Stimulated activated CD4-positive, alpha-beta T cell treated with anti-CD3 and anti-CD28 coated beads, Interleukin-15, amount 100 ng/mL, for 48 hours (primary cell): ENCODE measurements around the gene IL1RAPL2.
"Not testable (repeated sequence)": the region's sequence is repeated elsewhere in the genome, so short reads cannot be mapped to it uniquely, and the experiment has no call there.

Experiments
- DNase-seq, 2 donors: peaks; one replicate each; pipeline ENCODE4 v3.0.0-alpha.2; 2020; ENCODE audit warnings: low read depth in 2 of 2

Gene IL1RAPL2

DNA sequence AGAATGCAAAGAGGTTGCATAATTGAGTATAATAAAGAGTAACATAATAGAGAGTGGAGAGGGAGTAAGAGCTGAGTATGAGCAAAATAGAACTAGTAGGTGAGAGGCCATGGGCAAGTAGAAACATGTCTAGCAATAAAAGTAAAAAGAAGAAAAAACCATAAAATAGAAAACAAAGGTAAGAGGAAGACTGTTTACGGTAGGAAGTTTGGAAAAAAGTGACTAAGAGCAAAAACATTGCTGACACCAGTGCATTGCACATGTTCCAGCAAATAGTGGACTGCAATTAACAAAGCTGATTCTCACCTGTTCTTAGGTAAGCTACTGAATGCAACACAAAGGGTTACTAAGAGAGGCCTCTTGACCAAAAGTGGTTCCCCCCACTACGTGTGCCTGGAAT lies 451.6 kb downstream of the IL1RAPL2 start:
- no peak for DNase-seq

DNA sequence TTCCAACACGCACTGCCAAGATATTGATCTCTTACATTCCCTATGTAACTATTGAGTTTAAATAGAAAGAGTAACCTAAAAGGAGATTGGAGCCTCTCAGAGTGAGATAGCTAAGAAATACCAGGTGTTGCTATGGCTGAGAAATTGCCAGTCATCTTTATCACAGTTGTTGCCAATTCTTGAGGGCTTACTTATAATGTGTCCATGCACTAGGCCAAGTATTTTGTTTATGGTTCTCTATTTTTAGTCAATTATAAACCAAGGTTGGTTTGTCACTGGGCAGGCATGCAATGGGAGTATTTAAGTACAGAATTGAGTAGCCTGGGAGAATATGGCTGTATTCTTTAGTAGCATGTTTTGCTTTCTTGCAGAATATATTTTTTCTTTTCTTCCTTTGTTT lies 452.9 kb downstream of the IL1RAPL2 start:
- DNase-seq = no peak

DNA sequence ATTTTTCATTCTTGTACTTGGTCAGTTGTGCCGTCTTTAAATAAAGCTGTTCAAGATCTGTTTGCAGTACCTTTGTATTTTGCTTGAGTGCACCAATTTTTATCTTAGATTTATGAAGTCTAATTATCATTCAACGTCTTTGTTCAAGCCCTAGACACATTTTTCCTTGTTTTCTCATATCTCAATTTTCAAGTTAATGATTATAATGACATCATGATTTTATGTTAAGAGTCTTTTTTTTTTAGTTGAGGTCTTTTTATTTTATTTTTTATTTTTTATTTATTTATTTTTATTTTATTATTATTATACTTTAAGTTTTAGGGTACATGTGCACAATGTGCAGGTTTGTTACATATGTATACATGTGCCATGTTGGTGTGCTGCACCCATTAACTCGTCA lies 463.0 kb downstream of the IL1RAPL2 start:
- DNase-seq = not testable (repeated sequence)

DNA sequence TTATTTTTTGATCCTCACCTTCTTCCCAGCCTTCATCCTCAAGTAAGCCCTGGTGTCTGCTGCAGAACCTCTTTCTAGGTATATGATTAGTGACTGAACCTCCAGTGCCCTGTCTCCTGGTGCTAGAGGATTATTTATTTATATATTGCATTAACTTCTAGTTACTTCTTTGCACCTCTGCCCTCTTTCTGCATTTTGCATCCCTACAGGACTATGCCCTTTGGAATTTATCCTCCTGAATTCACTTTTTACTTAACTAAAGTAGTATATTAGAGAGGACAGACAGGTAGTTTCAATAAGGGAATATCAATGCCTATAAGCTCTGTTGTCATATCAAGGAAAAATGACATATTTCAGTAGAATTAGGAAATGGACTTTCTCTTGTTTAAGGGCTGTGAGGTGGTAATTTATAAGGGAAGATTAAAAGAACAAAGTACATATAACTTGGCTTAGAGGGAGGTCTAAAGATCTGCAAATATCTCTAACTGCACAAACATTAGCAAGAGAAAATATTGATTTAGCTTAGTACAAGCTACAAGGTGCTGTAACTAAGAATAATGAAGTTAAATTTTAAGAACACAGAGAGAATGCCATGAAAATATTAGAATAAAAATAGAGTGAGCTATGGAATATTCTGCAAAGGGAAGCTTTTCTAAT lies 472.8 kb downstream of the IL1RAPL2 start:
- DNase-seq = no peak

DNA sequence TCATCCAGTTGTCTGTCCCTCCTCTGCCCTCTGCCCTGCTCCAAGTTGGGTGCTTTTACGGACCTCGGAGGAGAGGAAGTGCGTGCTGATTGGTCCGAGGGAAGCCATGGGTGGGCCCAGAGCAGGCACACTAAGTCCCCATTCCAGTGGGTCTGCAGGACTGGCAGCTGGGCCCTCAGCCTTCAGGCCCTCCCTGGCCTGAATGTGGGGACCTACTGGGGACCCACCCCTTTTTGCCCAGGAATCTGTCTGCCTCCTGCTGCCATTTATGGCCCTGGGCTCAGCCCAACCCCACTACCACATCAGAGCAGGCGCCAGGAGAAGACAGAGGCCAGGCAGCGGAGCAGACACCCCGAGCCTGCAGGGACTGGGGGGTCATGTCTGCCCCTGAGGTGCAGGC lies 484.9 kb downstream of the IL1RAPL2 start:
- DNase-seq = no peak

DNA sequence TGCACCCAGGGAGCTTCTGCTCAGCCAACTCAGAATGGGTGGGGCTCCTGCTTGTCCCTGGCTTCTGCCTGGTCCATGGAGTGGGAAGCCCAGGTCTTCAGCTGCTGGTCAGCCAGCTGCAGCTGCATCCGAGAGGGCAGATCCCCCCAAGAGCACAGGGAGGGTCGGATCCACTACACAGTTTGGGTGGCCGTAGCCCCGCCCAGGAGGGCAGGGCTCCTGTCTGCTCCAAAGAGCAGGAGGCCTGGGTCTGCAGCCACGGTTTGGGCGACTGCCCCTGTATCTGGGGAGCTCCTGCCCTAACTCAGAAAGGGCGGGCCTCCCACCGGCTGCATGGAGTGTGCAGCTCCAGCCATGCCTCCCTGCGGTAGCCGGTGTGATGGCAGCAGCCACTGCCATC lies 485.4 kb downstream of the IL1RAPL2 start:
- DNase-seq = no peak

DNA sequence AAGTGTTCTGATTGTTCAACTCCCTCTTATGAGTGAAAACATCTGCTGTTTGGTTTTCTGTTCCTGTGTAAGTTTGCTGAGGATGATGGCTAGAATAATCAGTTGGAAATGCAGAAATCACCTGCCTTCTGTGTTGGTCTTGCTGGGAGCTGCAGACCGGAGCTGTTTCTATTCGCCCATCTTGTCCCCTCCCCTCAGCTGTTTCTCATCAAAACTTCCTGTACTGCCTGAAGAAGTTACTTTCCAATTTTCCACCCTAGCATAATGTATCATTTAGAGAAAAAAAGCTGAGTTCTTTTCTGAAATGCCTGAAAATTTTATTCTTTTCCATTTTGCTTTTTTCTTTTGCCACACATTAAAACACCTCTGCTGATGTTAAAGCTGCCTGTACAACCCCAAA lies 486.9 kb downstream of the IL1RAPL2 start:
- DNase-seq = no peak

DNA sequence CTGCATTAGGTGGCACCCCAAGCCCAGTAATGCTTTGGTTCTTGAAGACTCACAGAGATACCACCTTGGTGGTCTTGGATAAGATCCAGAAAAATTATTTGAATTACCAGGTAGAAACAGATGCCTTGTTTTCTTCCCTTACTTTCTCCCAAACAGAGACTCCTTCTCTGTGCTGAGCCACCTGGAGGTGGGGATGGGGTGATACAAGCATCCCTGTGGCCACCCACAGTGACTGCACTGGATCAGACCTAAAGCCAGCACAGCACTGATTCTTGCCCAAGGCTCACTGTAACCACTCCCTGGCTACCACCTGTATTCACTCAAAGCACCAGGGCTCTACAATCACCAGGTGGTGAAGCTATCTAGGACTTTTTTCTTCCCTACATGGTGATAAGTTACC lies 497.7 kb downstream of the IL1RAPL2 start:
- no peak for DNase-seq

DNA sequence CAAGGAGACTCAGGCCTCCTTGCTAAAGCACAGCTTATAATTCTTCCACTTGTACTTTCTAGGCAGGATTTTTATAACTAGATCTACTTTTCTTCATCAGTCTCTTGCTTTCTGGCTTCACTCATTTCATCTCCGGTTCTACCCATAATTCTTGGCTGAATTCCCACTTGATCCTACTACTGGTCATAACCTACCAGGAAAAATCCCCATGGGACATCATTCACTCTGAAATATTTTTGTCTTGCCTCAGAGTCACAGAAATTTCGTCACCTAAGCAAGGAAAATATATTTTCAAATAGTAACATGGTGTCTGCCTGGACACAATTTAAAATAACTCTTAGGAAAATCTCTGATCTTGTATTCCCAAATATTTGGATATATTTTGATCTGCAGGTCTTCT lies 532.2 kb downstream of the IL1RAPL2 start:
- no peak for DNase-seq

DNA sequence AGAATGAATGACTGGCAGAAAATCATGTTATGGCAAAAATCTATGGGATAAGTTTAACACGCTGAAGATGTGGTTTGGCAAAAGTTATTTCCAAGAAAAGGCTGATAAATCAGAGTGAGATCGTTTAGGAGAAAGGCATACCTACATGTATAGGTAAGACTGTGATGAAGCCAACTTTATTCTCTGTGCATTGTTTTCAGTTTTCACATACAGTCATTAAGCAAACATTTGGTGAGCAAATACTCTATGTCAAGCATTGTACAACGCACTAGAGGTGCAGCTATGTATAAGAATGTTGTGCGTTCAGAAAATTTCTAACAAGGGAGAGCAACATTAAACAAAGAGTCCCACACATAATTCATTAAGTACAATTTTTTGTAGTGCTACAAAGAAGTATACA lies 532.8 kb downstream of the IL1RAPL2 start:
- no peak for DNase-seq

DNA sequence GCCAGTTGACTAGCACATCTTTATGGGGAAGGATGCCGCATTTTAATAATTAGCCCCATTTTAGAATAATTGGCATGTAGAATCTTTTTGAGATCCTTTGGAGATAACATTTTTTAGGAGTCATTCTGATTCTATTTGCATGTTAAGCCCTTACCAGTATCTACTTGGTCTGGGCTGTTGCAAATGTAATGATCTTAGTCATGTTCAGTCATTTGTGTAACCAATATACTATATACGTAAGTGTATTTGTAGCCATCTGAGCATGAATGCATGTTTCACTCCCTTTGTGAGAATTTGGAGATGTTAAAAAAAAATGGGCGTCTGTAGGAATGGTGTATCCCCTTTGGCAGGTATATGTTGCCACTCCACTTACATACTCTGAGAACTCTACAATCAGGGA lies 535.4 kb downstream of the IL1RAPL2 start:
- DNase-seq = no peak

DNA sequence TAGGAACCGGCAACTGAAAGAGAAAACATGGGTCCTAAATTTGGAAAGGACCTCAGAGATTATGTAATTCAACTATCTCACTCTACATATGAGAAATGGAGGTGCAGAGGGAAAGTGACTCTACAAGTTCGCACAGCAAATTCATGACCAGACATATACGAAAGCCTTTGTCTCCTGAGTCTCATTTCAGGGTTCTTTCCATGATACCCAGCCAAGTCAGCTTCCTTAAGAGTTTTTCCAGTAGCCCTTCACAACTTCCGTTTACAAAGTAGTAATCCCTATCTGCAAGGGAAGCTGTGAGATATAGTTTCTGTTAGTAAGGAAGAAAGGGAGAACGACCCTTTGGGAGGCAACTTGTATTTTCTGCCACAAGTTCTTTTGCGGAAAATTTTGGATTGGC lies 543.9 kb downstream of the IL1RAPL2 start:
- no peak for DNase-seq

DNA sequence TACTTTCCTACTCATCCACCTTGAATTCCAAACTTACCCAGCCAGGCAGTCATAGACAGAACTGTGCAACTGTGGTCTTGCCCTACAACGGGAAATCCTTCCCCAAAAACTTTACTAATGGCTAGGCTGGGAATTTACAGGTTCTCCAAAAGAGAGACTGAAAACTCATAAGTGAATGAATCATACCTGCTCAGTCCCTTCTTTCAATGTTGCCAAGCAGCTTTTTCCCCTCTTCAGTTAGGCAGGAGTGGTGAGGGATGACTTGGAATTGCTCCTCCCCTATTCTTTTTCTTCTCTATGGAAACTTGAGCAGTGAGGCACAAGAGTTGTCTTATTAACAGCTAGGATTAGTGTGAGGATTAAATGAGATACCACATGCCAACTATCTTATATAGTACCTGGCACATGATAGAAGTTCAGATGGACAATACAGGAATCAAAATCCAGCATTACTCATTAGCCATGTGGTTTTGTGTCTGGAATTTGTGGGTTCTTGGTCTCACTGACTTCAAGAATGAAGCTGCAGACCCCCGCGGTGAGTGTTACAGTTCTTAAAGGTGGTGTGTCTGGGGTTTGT lies 548.6 kb downstream of the IL1RAPL2 start:
- DNase-seq = no peak

DNA sequence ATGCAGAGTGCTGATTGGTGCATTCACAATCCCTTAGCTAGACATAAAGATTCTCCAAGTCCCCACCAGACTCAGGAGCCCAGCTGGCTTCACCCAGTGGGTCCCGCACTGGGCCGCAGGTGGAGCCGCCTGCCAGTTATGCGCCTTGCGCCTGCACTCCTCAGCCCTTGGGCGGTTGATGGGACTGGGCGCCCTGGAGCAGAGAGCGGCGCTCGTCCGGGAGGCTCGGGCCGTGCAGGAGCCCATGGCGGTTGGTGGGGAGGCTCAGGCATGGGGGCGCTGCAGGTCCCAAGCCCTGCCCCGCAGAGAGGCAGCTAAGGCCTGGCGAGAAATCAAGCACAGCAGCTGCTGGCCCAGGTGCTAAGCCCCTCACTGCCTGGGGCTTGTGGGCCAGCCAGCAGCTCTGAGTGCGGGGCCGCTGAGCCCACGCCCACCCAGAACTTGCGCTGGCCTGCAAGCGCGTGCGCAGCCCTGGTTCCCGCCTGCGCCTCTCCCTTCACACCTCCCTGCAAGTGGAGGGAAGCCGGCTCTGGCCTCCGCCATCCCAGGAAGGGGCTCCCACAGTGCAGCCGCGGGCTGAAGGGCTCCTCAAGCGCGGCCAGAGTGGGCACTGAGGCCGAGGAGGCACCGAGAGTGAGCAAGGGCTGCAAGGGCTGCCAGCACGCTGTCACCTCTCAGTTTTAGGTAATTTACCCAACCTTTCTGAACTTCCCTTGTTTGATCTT lies 549.8 kb downstream of the IL1RAPL2 start:
- DNase-seq = not testable (repeated sequence)

DNA sequence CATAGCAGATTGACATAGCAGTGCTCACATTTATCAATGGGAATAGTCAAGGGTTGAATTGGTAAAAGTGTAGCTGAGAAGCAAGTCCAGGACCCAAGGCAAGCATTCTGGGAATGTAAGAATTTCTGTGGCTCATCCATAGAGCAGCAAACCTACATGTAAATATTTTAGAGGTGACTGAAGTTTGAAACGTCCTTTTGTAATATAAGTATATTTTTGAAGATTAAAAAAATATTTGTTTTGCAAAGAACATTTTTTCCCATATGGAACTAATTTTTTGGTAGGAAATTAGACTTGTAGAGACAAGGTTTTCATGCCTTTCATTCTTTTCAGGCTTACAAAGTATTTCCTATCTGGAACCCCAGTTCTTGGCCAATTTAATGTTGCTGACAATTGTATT lies 550.5 kb downstream of the IL1RAPL2 start:
- no peak for DNase-seq

DNA sequence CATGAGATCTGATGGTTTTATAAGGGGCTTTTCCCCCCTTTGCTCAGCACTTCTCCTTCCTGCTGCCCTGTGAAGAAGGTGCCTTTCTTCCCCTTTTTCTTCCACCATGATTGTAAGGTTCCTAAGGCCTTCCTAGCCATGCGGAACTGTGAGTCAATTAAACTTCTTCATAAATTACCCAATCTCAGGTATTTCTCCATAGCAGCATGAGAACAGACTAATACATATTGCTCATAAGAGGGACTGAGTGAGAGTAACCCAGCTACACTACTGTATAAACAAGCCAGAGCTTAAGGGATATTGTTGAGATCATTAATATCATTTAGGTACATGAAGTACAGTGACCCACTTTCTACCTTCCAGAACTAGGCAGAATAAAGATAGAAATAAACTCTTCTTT lies 551.6 kb downstream of the IL1RAPL2 start:
- DNase-seq = no peak

DNA sequence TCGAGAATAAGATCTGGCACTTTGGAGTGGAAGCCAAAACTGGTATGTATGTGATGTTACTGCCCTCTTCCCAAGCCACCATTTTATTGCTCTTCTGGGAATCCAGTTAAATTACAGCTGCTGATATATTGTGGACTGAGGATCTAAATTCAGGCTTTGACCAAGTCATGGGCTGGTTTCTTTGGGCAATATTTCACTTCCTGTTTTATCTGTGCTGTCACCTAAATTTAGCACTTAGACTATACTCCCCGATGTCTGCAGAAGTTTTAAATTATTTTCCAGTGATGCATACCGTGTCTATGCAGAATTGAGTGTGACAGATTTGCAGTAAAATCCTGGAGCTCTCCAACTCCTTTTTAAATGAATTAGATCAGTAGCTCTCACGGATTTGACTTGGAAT lies 554.5 kb downstream of the IL1RAPL2 start:
- DNase-seq = no peak

DNA sequence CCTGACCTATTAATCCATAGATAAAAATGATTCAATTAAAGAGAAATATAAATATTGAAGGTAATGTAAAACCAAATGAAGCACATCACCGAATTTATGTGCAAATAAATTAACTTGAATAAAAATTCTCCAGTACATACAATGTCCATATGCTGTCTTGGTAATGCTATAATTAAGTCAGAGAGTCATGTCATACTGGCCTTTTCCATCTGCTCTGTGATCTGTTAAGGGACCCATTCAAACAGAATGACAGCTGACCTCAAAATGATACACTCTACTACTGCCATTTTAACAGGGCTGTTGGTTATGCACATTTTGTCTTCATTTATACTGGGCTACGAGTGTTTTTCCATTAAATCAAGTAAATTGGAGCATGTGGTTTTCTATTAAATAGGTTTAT lies 555.2 kb downstream of the IL1RAPL2 start:
- no peak for DNase-seq

DNA sequence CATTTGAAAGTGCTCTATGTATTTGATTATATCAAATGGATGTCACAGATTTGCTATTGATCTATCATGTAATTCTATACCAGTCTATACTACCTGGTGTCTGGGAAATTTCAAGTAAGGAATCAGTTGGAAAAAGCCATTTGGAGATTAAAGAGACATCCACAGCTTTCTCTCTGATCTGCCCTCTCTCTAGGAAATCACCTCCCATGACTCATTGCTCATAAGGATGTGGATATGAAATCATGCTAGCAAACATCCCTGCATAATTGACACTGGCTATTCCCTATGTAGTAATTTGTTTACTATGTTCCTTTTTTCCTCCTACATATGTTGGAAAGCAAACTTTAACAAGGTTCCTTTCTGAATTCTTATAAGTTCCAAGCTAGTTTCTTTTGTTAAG lies 560.2 kb downstream of the IL1RAPL2 start:
- DNase-seq = no peak

DNA sequence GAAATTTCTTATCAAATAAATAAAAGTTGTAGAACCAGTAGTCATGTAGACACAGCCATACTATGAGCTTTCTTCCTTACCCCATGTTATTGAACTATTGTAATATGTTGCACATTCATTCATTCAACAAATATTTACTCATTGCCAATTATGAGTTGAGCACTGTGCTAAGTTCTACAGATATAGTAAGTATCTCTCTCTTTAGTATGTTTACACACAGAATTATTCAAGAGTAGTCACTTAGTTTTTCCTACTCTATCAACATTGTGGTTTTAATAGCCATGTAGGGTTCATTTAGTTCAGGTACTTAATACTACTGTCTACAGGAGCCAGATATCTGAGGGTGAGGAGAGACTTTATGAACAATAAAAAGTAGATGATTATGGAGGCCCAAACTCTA lies 568.3 kb downstream of the IL1RAPL2 start:
- no peak for DNase-seq

DNA sequence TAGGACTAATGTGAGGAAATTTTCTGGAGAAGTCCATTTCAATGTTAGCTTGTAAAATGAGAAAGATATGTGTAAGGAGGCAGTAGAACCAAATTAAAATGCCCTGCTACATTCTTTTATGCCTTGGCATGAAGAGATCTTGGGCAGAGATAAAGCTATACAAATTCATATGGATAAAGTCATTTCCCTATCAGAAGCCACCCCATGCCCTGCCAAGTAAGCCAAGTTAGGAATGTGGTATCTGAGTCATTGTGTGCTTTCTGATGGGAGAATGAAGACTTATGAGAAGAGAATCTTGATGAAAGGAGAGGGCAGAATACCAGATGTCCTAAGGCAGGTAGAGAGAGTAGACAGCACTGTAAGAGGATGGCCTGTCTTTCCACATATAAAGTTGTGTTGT lies 570.8 kb downstream of the IL1RAPL2 start:
- DNase-seq = no peak

DNA sequence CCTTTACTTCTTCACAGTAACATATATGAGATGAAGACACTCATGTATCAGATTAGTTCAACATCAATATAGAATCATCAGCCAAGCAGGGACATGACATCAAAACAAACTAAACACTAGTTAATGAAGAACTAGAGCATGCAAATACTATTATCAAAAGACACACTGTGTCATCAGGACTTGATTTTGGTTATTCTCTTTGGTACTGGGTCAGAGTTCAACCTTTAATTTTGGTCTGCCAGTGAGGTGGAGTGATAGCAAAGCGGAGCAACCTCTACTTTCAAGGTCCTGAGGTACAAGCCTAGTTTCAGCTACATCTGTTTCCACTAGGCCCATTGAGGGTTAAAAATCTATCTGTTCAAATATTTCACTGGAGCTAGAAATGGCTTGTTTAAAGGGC lies 584.0 kb downstream of the IL1RAPL2 start:
- no peak for DNase-seq

DNA sequence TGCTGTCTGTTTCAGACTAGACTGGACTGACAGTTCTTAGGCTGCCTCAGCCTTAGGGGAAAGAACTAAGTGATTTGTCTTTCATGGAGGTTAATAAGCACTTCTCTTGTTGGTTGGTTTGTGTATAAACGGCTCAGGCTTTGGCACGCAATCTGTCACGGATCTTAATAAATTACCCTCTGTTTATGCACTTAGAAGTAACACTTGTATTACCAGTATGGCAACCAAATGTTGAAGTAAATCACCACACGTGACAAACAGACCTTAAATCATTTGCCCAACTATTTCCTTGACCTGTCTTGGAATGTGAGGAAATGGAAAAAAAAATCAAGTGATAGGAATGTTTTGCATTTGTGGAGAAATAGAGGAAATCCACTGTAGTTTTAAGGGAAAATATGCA lies 584.6 kb downstream of the IL1RAPL2 start:
- no peak for DNase-seq
